Erythroblast (primary cell): ENCODE measurements around the gene UBAC2.

Experiments used
- GATA1 ChIP-seq: IDR thresholded peaks from 2 replicates; pipeline ENCODE4 v1.6.1; 2011; ENCODE audit warnings: low read depth, mild to moderate bottlenecking, control low read depth, low read length, moderate library complexity
- POLR2A ChIP-seq: IDR thresholded peaks from 2 replicates; pipeline ENCODE4 v1.6.1; 2011; ENCODE audit warnings: mild to moderate bottlenecking, low read length

DNA sequence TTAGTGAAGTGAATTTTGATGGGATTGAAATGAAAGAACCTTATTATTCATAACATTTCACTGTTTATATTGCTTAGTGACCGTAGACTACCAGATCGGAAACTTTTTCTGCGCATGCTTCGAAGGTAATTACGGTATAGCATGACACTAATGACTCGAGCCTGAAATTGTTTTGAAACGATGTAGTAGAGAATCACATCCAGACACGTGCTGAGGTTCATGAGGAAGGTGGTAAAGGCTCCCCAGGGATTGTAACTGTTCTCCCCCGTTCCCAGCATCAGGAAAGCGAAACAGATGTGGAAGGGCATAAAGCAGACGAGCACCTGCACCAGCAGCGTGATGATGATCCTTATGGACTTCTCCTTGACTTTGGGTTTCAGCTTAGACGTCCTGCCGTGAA, 54.2 kb downstream of the UBAC2 start:
- TF ChIP-seq POLR2A, result no peak
- no peak for TF ChIP-seq GATA1
